Measurements from ENCODE around the gene RBM27.

GRCh38 chr5:146196459-146197048 lies 6.9 kb upstream of the RBM27 start:
- TF ChIP-seq CTCF (conservative IDR thresholded peaks at IDR 0.05; ENCODE audit: low read depth, low read length) (no peak), POLR2A (IDR thresholded peaks at IDR 0.05; ENCODE audit: low read depth, low read length) (no peak), MAFK (IDR thresholded peaks at IDR 0.05; ENCODE audit: low read depth, low read length) (0 out of 2 replicates have a peak, but pooled peaks have one; percentile 15), BHLHE40 (IDR thresholded peaks at IDR 0.05; ENCODE audit: low read depth, low read length) (no peak), CEBPB (IDR thresholded peaks at IDR 0.05; ENCODE audit: low read depth, low read length) (no peak), ELK1 (IDR thresholded peaks at IDR 0.05; ENCODE audit: borderline replicate concordance, low read depth, low read length) (no peak), RAD21 (IDR thresholded peaks at IDR 0.05; ENCODE audit: low read length) (no peak), SMC3 (IDR thresholded peaks at IDR 0.05; ENCODE audit: low read depth, low read length) (no peak)

Measured in IMR-90 (cell line).